A673 (cell line): ENCODE measurements around the gene NDC1. TPM values are rescaled to one million over a fixed set of nuclear protein-coding genes. Genes with fewer than 3 reads are reported as not detected.

Experiments
- BruUV-seq: library from RNA; stranded (reverse); fragments of 400-500 nt; replicated peaks from 2 replicates; lab custom pipeline; 2021; lab: Mats Ljungman, UMichigan
- CTCF ChIA-PET: fragments of 300-600 bp; sonication (Branson Sonifier 250); formaldehyde crosslinking; loops from one replicate; lab custom pipeline; 2022; ENCODE audit warnings: antibody characterized with exemption; lab: Charles Lee
- POLR2A ChIA-PET: fragments of 300-600 bp; sonication (Branson Sonifier 250); formaldehyde crosslinking; loops from one replicate; lab custom pipeline; 2022; ENCODE audit warnings: antibody characterized with exemption; ENCODE audit not compliant: low non-redundant PET; lab: Charles Lee
- DNase-seq: peaks from one replicate; pipeline ENCODE4 v3.0.0-alpha.2; 2015; ENCODE audit warnings: low spot score
- H3K27ac ChIP-seq: fragments of 200-600 bp; sonication (generic); 2 replicates; pipeline ENCODE4 v1.5.1; 2016; ENCODE audit warnings: mixed run types, low read depth, mild to moderate bottlenecking, mixed read lengths, antibody characterized with exemption, low read length; ENCODE audit not compliant: poor library complexity, severe bottlenecking
- H3K27me3 ChIP-seq: fragments of 200-600 bp; sonication (generic); replicated peaks from 2 replicates; pipeline ENCODE4 v1.6.1; 2017; ENCODE audit warnings: mixed run types, low read depth, mild to moderate bottlenecking, mixed read lengths, antibody characterized with exemption, low read length; ENCODE audit not compliant: insufficient read depth, poor library complexity
- H3K36me3 ChIP-seq: fragments of 200-600 bp; sonication (generic); 2 replicates; pipeline ENCODE4 v1.6.1; 2016; ENCODE audit warnings: mixed run types, mild to moderate bottlenecking, mixed read lengths, antibody characterized with exemption, low read length; ENCODE audit not compliant: insufficient read depth, poor library complexity, severe bottlenecking
- H3K4me1 ChIP-seq: fragments of 200-600 bp; sonication (generic); 2 replicates; pipeline ENCODE4 v1.6.1; 2017; ENCODE audit warnings: mixed run types, mild to moderate bottlenecking, mixed read lengths, antibody characterized with exemption, low read length; ENCODE audit not compliant: insufficient read depth, poor library complexity, severe bottlenecking
- H3K4me3 ChIP-seq: fragments of 200-600 bp; sonication (generic); 2 replicates; pipeline ENCODE4 v1.5.1; 2016; ENCODE audit warnings: low read depth, mixed run types, mild to moderate bottlenecking, mixed read lengths, low read length; ENCODE audit not compliant: poor library complexity, severe bottlenecking
- H3K9me3 ChIP-seq: fragments of 200-600 bp; sonication (generic); 2 replicates; pipeline ENCODE4 v1.6.1; 2016; ENCODE audit warnings: mixed run types, low read depth, mild to moderate bottlenecking, mixed read lengths, antibody characterized with exemption, low read length; ENCODE audit not compliant: poor library complexity, severe bottlenecking
- CTCF ChIP-seq: fragments of 300-800, 200-600 bp; sonication (generic); conservative IDR thresholded peaks from 2 replicates; pipeline ENCODE4 v1.5.1; 2017; ENCODE audit warnings: low read depth, mild to moderate bottlenecking, antibody characterized with exemption, low read length, moderate library complexity, mixed read lengths
- EZH2 ChIP-seq: fragments of 200-600 bp; sonication (generic); IDR thresholded peaks from 2 replicates; pipeline ENCODE4 v1.6.1; 2017; ENCODE audit warnings: borderline replicate concordance, low read depth, mild to moderate bottlenecking, mixed read lengths, antibody characterized with exemption, low read length; ENCODE audit not compliant: poor library complexity, severe bottlenecking
- intact Hi-C: fragments of 100-400 bp; cut with micrococcal nuclease; formaldehyde crosslinking; loops from one replicate; pipeline ENCODE4 v1.10.0; 2022; ENCODE audit not compliant: unreplicated experiment
- total RNA-seq: library from RNA; stranded (reverse); gene quantifications from 2 replicates; pipeline ENCODE4 v1.2.3, GENCODE V29; 2021

Gene NDC1
- total RNA-seq, 1 experiment from 2014 or later, result 26.6 TPM

GRCh38 chr1:53851571-53852285 lies 13.6 kb upstream of the NDC1 start:
- H3K4me3 ChIP-seq, result no peak overlapping the region
- H3K9me3 ChIP-seq, result no peaks in the 10 kb centered on the region
- no peak for TF ChIP-seq CTCF
- TF ChIP-seq EZH2, result no peak
- ChIA-PET CTCF (interaction anchor here (0.6 kb wide), 1 partner anchor 9 kb away, joined by 4 read pairs; no protein-coding TSS in a partner anchor), POLR2A (interaction anchor here (0.6 kb wide), 1 partner anchor 217 kb away, joined by 9 read pairs; no protein-coding TSS in a partner anchor)
- no TSS peak for BruUV-seq
- no peaks in the 10 kb centered on the region for H3K36me3 ChIP-seq
- no peak overlapping the region for H3K27ac ChIP-seq
- no peaks in the 10 kb centered on the region for H3K4me1 ChIP-seq
- intact Hi-C loops, result no loop called here
- H3K27me3 ChIP-seq, result no peaks in the 10 kb centered on the region
- no peak for DNase-seq

GRCh38 chr1:53850082-53850673 lies 12.1 kb upstream of the NDC1 start:
- H3K36me3 ChIP-seq, result no peaks in the 10 kb centered on the region
- BruUV-seq, result no TSS peak
- ChIA-PET CTCF (no interaction called here), POLR2A (no interaction called here)
- H3K27me3 ChIP-seq, result no peaks in the 10 kb centered on the region
- DNase-seq, result no peak
- intact Hi-C loops, result no loop called here
- TF ChIP-seq CTCF (no peak), EZH2 (no peak)
- no peaks in the 10 kb centered on the region for H3K9me3 ChIP-seq
- H3K27ac ChIP-seq, result no peak overlapping the region
- no peak overlapping the region for H3K4me3 ChIP-seq
- no peaks in the 10 kb centered on the region for H3K4me1 ChIP-seq

GRCh38 chr1:53847980-53848379 lies 9.9 kb upstream of the NDC1 start:
- Histone ChIP-seq H3K9me3 (no peaks in the 10 kb centered on the region), H3K27ac (no peak overlapping the region), H3K27me3 (no peaks in the 10 kb centered on the region), H3K4me3 (no peak overlapping the region), H3K36me3 (no peaks in the 10 kb centered on the region), H3K4me1 (no peaks in the 10 kb centered on the region)
- TF ChIP-seq CTCF (no peak), EZH2 (no peak)
- intact Hi-C loops, result no loop called here
- DNase-seq, result no peak
- POLR2A ChIA-PET, result no interaction called here
- CTCF ChIA-PET, result no interaction called here
- BruUV-seq, result no TSS peak
